Measurements from ENCODE around the gene ST6GALNAC3.
A peak's percentile ranks its signal among the peaks of the same experiment; 100 is the strongest.

ST6GALNAC3 gene

DNA sequence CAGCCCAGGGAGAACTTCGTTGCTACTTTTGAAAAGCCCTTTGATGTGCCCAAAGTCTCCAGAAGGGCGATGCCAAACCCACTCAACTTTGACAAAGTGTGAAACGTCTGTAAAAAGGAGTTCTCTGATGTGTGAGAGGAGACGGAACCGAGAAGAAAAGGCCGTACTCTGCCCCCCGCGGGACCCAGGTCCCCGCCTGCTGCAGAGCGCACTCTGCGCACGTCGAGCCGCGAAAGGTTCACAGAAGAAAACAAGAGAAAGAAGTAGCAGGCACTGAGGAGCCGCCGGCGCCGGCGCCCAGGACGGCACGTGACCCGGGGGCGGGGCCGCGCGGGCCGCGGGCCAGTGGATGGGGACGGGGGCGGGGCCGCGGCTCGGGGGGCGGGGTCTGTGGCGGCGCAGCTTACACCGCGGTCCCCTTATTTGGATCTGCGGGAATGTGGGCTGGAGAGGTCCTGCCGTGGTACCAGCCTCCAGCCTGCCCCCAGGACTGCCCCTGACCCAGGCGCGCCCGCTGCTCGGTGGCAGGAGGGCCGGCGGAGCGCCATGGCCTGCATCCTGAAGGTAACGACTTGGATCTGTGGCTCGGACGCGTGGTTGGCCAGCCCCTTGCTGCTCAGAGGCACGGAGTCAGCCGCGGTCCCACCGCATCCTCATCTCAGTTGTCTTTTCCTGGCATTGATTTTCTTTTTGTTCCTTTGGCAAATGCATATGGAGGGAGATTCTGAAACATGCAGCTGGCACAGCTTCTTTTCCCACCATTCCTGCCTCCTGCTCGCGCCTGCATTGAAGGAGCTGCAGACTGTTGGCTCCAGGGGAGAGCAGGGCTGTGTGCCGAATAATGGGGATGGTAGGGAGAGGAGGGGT, at the start of gene ST6GALNAC3:
Gene ST6GALNAC3 (plus strand): TSS at position 426 of the 867 bp plus-strand sequence.
- peak within 1 kb of the TSS; percentile 46 for H3K4me3 ChIP-seq (ENCODE audit: low read length)

DNA sequence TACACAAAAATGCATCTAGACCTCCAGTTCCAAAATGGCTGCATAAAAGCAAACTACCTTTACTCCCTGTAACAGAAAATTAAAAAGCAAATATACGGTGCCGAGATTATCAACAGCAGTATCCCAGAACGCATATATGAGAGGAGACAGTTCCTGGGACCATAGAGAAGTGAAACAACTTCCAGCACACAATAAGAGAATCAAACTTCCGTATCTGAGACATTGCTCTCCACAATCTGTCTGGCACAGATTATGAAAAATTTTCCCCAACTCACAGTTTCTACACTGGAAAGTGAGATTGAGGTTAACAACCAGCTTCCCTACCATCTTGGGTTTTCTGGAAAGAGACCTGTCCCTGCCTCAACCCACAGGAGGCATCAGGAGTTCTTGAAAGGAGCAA, 47.2 kb upstream of the ST6GALNAC3 start:
- Histone ChIP-seq H3K27ac (ENCODE audit: low read length) (no peak overlapping the region), H3K4me1 (ENCODE audit: control insufficient read depth, insufficient read depth, low read length) (no peaks in the 10 kb centered on the region), H3K36me3 (ENCODE audit: control insufficient read depth, insufficient read depth, low read length) (no peaks in the 10 kb centered on the region), H3K27me3 (ENCODE audit: control insufficient read depth, insufficient read depth, low read length) (no peaks in the 10 kb centered on the region), H3K4me3 (ENCODE audit: low read length) (no peak overlapping the region), H3K9me3 (ENCODE audit: control insufficient read depth, insufficient read depth, low read length) (no peaks in the 10 kb centered on the region)
- no CpG with 5 or more reads among the region's 4 CpGs for WGBS (ENCODE audit: insufficient coverage, insufficient read length)
- DNase-seq (ENCODE audit: low read depth, low spot score) = no peak

More for the DNA sequence above, at the start of gene ST6GALNAC3:
- WGBS (ENCODE audit: insufficient coverage, insufficient read length) = no CpG with 5 or more reads among the region's 59 CpGs
- H3K27me3 ChIP-seq (ENCODE audit: control insufficient read depth, insufficient read depth, low read length) = no peaks in the 10 kb centered on the region
- no peak within 1 kb of the TSS for H3K27ac ChIP-seq (ENCODE audit: low read length)
- no peaks in the 10 kb centered on the region for H3K9me3 ChIP-seq (ENCODE audit: control insufficient read depth, insufficient read depth, low read length)
- peak; percentile 52 for DNase-seq (ENCODE audit: low read depth, low spot score)
- H3K36me3 ChIP-seq (ENCODE audit: control insufficient read depth, insufficient read depth, low read length) = no peaks in the 10 kb centered on the region
- H3K4me1 ChIP-seq (ENCODE audit: control insufficient read depth, insufficient read depth, low read length) = no peaks in the 10 kb centered on the region

DNA sequence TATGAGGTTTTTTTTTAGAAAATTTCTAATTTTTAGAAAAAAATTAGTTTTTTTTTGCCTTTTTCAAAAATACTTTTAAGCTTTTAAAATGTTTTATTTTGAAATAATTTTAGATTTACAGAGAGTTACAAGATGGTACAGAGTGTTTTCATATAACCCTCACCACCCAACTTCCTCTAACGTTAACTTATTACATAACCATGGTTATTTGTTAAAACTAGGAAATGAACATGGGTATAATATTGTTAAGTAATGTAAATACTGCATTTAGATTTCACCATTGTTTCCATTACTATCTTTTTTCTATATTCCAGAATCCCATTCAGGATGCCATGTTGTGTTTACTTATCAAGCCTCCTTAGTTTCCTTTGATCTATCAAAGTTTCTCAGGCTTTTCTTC, 45.2 kb upstream of the ST6GALNAC3 start:
- no peaks in the 10 kb centered on the region for H3K27me3 ChIP-seq (ENCODE audit: control insufficient read depth, insufficient read depth, low read length)
- no peaks in the 10 kb centered on the region for H3K36me3 ChIP-seq (ENCODE audit: control insufficient read depth, insufficient read depth, low read length)
- no peak overlapping the region for H3K27ac ChIP-seq (ENCODE audit: low read length)
- H3K4me1 ChIP-seq (ENCODE audit: control insufficient read depth, insufficient read depth, low read length) = no peaks in the 10 kb centered on the region
- DNase-seq (ENCODE audit: low read depth, low spot score) = no peak
- WGBS (ENCODE audit: insufficient coverage, insufficient read length) = no CpG with 5 or more reads among the region's 1 CpG
- no peaks in the 10 kb centered on the region for H3K9me3 ChIP-seq (ENCODE audit: control insufficient read depth, insufficient read depth, low read length)
- H3K4me3 ChIP-seq (ENCODE audit: low read length) = no peak overlapping the region

GRCh38 chr1:76031496-76031895, 43.0 kb upstream of the ST6GALNAC3 start:
- no peak for DNase-seq (ENCODE audit: low read depth, low spot score)
- Histone ChIP-seq H3K27me3 (ENCODE audit: control insufficient read depth, insufficient read depth, low read length) (no peaks in the 10 kb centered on the region), H3K36me3 (ENCODE audit: control insufficient read depth, insufficient read depth, low read length) (no peaks in the 10 kb centered on the region), H3K4me3 (ENCODE audit: low read length) (no peak overlapping the region), H3K4me1 (ENCODE audit: control insufficient read depth, insufficient read depth, low read length) (no peaks in the 10 kb centered on the region), H3K27ac (ENCODE audit: low read length) (no peak overlapping the region), H3K9me3 (ENCODE audit: control insufficient read depth, insufficient read depth, low read length) (no peaks in the 10 kb centered on the region)
- WGBS (ENCODE audit: insufficient coverage, insufficient read length) = no CpG with 5 or more reads among the region's 2 CpGs

GRCh38 chr1:76033800-76034475, 40.6 kb upstream of the ST6GALNAC3 start:
- Histone ChIP-seq H3K27ac (ENCODE audit: low read length) (no peak overlapping the region), H3K27me3 (ENCODE audit: control insufficient read depth, insufficient read depth, low read length) (no peaks in the 10 kb centered on the region), H3K4me1 (ENCODE audit: control insufficient read depth, insufficient read depth, low read length) (no peaks in the 10 kb centered on the region), H3K4me3 (ENCODE audit: low read length) (no peak overlapping the region), H3K36me3 (ENCODE audit: control insufficient read depth, insufficient read depth, low read length) (no peaks in the 10 kb centered on the region), H3K9me3 (ENCODE audit: control insufficient read depth, insufficient read depth, low read length) (no peaks in the 10 kb centered on the region)
- no peak for DNase-seq (ENCODE audit: low read depth, low spot score)
- no CpG with 5 or more reads among the region's 3 CpGs for WGBS (ENCODE audit: insufficient coverage, insufficient read length)

DNA sequence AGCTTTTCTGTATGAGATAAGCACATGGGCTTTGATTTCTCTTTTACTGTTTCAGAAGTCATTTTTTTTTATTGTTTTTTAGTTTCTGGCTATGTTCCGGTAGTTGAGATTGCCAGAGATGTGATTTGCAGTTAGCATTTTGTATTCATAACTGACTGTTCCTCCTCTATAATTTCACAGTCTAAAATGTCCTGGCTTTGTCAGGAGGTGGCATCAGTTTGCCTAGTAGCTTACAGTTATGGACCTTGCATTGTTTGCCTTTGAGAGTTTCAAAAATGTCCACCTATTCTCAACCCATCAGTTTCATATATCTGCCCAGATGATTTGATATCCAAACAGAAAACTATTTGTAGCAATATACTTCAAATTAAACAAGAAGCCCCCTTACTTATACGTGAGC, 39.5 kb upstream of the ST6GALNAC3 start:
- DNase-seq (ENCODE audit: low read depth, low spot score) = no peak
- no peak overlapping the region for H3K27ac ChIP-seq (ENCODE audit: low read length)
- no peaks in the 10 kb centered on the region for H3K4me1 ChIP-seq (ENCODE audit: control insufficient read depth, insufficient read depth, low read length)
- no peak overlapping the region for H3K4me3 ChIP-seq (ENCODE audit: low read length)
- no CpG with 5 or more reads among the region's 2 CpGs for WGBS (ENCODE audit: insufficient coverage, insufficient read length)
- H3K27me3 ChIP-seq (ENCODE audit: control insufficient read depth, insufficient read depth, low read length) = no peaks in the 10 kb centered on the region
- no peaks in the 10 kb centered on the region for H3K36me3 ChIP-seq (ENCODE audit: control insufficient read depth, insufficient read depth, low read length)
- H3K9me3 ChIP-seq (ENCODE audit: control insufficient read depth, insufficient read depth, low read length) = no peaks in the 10 kb centered on the region

DNA sequence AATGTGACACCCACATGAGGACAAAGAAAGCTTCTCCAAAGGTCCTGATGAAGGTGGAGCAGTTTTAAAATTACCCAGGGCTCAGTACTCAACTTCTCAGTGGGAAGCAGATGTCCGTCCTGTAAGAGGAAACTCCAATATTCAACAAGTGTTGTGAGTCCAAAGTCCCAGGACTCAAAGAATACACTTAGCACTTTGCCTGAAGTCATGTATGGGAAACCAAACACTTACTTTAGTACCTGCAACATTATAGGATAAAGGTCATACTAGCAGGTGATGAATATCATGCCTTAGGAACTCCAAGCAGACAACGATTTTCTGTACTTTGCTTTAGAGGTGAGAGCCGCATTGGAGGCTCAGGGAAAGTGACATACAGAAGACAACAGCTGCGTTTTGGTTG, 37.2 kb upstream of the ST6GALNAC3 start:
- no CpG with 5 or more reads among the region's 4 CpGs for WGBS (ENCODE audit: insufficient coverage, insufficient read length)
- Histone ChIP-seq H3K36me3 (ENCODE audit: control insufficient read depth, insufficient read depth, low read length) (no peaks in the 10 kb centered on the region), H3K4me1 (ENCODE audit: control insufficient read depth, insufficient read depth, low read length) (no peaks in the 10 kb centered on the region), H3K27me3 (ENCODE audit: control insufficient read depth, insufficient read depth, low read length) (no peaks in the 10 kb centered on the region), H3K4me3 (ENCODE audit: low read length) (no peak overlapping the region), H3K9me3 (ENCODE audit: control insufficient read depth, insufficient read depth, low read length) (no peaks in the 10 kb centered on the region), H3K27ac (ENCODE audit: low read length) (no peak overlapping the region)
- no peak for DNase-seq (ENCODE audit: low read depth, low spot score)

- Histone ChIP-seq H3K4me1 (ENCODE audit: control insufficient read depth, insufficient read depth, low read length) (no peaks in the 10 kb centered on the region), H3K27ac (ENCODE audit: low read length) (no peak overlapping the region), H3K9me3 (ENCODE audit: control insufficient read depth, insufficient read depth, low read length) (no peaks in the 10 kb centered on the region), H3K27me3 (ENCODE audit: control insufficient read depth, insufficient read depth, low read length) (no peaks in the 10 kb centered on the region), H3K4me3 (ENCODE audit: low read length) (no peak overlapping the region), H3K36me3 (ENCODE audit: control insufficient read depth, insufficient read depth, low read length) (no peaks in the 10 kb centered on the region)
- no peak for DNase-seq (ENCODE audit: low read depth, low spot score)
- no CpG with 5 or more reads among the region's 3 CpGs for WGBS (ENCODE audit: insufficient coverage, insufficient read length)
Observed at GRCh38 chr1:76038287-76039004, 36.1 kb upstream of the ST6GALNAC3 start.

GRCh38 chr1:76046149-76046548, 28.4 kb upstream of the ST6GALNAC3 start:
- Histone ChIP-seq H3K9me3 (ENCODE audit: control insufficient read depth, insufficient read depth, low read length) (no peaks in the 10 kb centered on the region), H3K4me3 (ENCODE audit: low read length) (no peak overlapping the region), H3K4me1 (ENCODE audit: control insufficient read depth, insufficient read depth, low read length) (no peaks in the 10 kb centered on the region), H3K27ac (ENCODE audit: low read length) (no peak overlapping the region), H3K27me3 (ENCODE audit: control insufficient read depth, insufficient read depth, low read length) (no peaks in the 10 kb centered on the region), H3K36me3 (ENCODE audit: control insufficient read depth, insufficient read depth, low read length) (no peaks in the 10 kb centered on the region)
- WGBS (ENCODE audit: insufficient coverage, insufficient read length) = no CpG with 5 or more reads among the region's 2 CpGs
- no peak for DNase-seq (ENCODE audit: low read depth, low spot score)

DNA sequence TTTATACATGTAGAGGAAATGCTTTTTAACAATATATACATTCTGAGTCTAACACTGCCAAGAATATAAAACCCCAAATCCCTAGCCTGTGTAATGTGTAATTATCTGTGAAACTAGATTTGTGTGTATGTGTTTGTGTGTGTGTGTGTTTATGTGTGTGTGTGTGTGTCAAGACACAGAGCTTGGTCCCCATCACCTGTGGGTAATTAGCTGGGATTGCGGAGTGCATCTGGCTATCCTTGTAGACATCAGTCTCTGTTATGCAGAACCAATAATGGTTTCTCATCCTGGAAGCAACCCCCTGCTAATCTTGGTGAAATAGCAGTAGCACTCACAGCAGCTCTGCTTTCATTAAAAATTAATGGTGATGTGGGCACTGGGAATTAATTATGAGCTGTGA, 26.3 kb upstream of the ST6GALNAC3 start:
- Histone ChIP-seq H3K27ac (ENCODE audit: low read length) (no peak overlapping the region), H3K36me3 (ENCODE audit: control insufficient read depth, insufficient read depth, low read length) (no peaks in the 10 kb centered on the region), H3K27me3 (ENCODE audit: control insufficient read depth, insufficient read depth, low read length) (no peaks in the 10 kb centered on the region), H3K4me3 (ENCODE audit: low read length) (no peak overlapping the region), H3K9me3 (ENCODE audit: control insufficient read depth, insufficient read depth, low read length) (no peaks in the 10 kb centered on the region), H3K4me1 (ENCODE audit: control insufficient read depth, insufficient read depth, low read length) (peaks cover 2% of the 10 kb centered on the region; the same call in 1 of the 2 replicates)
- no peak for DNase-seq (ENCODE audit: low read depth, low spot score)
- WGBS (ENCODE audit: insufficient coverage, insufficient read length) = no CpG with 5 or more reads among the region's 1 CpG
